NT2/D1 (cell line): ENCODE data around the gene WFDC5.

Source experiments
- SUZ12 ChIP-seq: IDR thresholded peaks from 2 replicates; pipeline ENCODE4 v1.6.1; 2011; ENCODE audit not compliant: insufficient read length, insufficient read depth; ENCODE audit errors: extremely low read depth
- YY1 ChIP-seq: IDR thresholded peaks from 2 replicates; pipeline ENCODE4 v1.6.1; 2011; ENCODE audit not compliant: insufficient read length, insufficient read depth
- ZNF274 ChIP-seq: IDR thresholded peaks from 2 replicates; pipeline ENCODE4 v1.6.1; 2011; ENCODE audit warnings: mild to moderate bottlenecking, low read depth, low read length

DNA sequence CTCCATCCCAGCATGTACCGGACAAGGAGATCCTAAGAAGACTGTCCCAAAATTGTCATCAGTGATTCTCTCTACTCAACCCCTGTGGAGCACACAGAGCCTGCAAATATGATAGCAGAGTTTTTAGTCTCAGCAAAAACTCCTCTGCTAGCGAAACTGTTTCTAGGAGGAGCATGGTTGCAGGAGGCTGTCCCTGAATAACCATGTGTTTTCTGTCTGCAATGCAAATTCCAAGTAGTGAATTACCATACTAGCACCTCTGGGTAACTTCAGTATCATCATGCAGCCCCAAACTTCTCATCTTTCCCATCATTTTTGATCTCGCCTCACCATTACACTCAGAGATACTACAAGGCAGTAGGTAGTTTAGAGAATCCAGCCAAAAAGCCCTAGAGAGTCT, 34.1 kb upstream of the WFDC5 start:
- TF ChIP-seq ZNF274 (no peak), YY1 (no peak), SUZ12 (no peak)
